Measurements from ENCODE around the gene DGAT2. TPM values are rescaled to one million over a fixed set of nuclear protein-coding genes. Genes with fewer than 3 reads are reported as not detected.

The DGAT2 gene
- total RNA-seq, 2 experiments from 2014 or later = 1.4 to 1.5 TPM

- Mint-ChIP-seq H3K27me3 (no peaks in the 10 kb centered on the region), H3K4me3 (no peak overlapping the region), H3K4me1 (peaks cover 1% of the 10 kb centered on the region), H3K36me3 (ENCODE audit: low read depth) (no peaks in the 10 kb centered on the region), H3K9me3 (ENCODE audit: low read depth) (no peaks in the 10 kb centered on the region), H3K27ac (no peak overlapping the region)
- POLR2A ChIA-PET = no interaction called here
- intact Hi-C loops (cut with DNase I, micrococcal nuclease) = no loop called here
- CTCF ChIA-PET = interaction anchor here (0.9 kb wide), 1 partner anchor 19 kb away, joined by 3 read pairs; no protein-coding TSS in a partner anchor
- DNase-seq = no peak
- no peak for ATAC-seq
Measured at GRCh38 chr11:75796091-75796435, 27.5 kb downstream of the DGAT2 start.

- H3K27ac Mint-ChIP-seq = no peak overlapping the region
- ATAC-seq = no peak
- intact Hi-C loops (cut with DNase I, micrococcal nuclease) = no loop called here
- no peaks in the 10 kb centered on the region for H3K36me3 Mint-ChIP-seq (ENCODE audit: low read depth)
- CTCF ChIA-PET = no interaction called here
- peaks cover 10% of the 10 kb centered on the region for H3K4me1 Mint-ChIP-seq
- no peak overlapping the region for H3K4me3 Mint-ChIP-seq
- POLR2A ChIA-PET = no interaction called here
- no peak for DNase-seq
- no peaks in the 10 kb centered on the region for H3K9me3 Mint-ChIP-seq (ENCODE audit: low read depth)
- H3K27me3 Mint-ChIP-seq = no peaks in the 10 kb centered on the region
Measured at GRCh38 chr11:75797116-75797515, 28.5 kb downstream of the DGAT2 start.

- ChIA-PET CTCF (interaction anchor here (1.0 kb wide), 1 partner anchor 71 kb away, joined by 3 read pairs; no protein-coding TSS in a partner anchor), POLR2A (no interaction called here)
- intact Hi-C loops (cut with DNase I, micrococcal nuclease) = no loop called here
- no peaks in the 10 kb centered on the region for H3K36me3 Mint-ChIP-seq (ENCODE audit: low read depth)
- peaks cover 10% of the 10 kb centered on the region for H3K4me1 Mint-ChIP-seq
- no peaks in the 10 kb centered on the region for H3K9me3 Mint-ChIP-seq (ENCODE audit: low read depth)
- DNase-seq (no peak), ATAC-seq (no peak)
- no peak overlapping the region for H3K4me3 Mint-ChIP-seq
- H3K27me3 Mint-ChIP-seq = no peaks in the 10 kb centered on the region
- no peak overlapping the region for H3K27ac Mint-ChIP-seq
Measured at GRCh38 chr11:75797792-75798191, 29.2 kb downstream of the DGAT2 start.

GRCh38 chr11:75800136-75800675 is 31.6 kb downstream of the DGAT2 start:
- CTCF ChIA-PET = interaction anchor here (1.3 to 4.3 kb wide), 3 partner anchors 13 to 94 kb away, joined by 5 to 79 read pairs (median 8); no protein-coding TSS in a partner anchor

GRCh38 chr11:75800728-75801361 is 32.3 kb downstream of the DGAT2 start:
- ChIA-PET POLR2A (no interaction called here), CTCF (interaction anchor here (0.9 to 4.3 kb wide), 6 partner anchors 12 to 351 kb away, joined by 3 to 79 read pairs (median 13); partner anchors contain the start of gene UVRAG)
- H3K27me3 Mint-ChIP-seq = no peaks in the 10 kb centered on the region
- DNase-seq = no peak
- no peaks in the 10 kb centered on the region for H3K36me3 Mint-ChIP-seq (ENCODE audit: low read depth)
- H3K9me3 Mint-ChIP-seq (ENCODE audit: low read depth) = no peaks in the 10 kb centered on the region
- no peak overlapping the region for H3K4me3 Mint-ChIP-seq
- intact Hi-C loops (cut with DNase I, micrococcal nuclease) = loop anchor here in 1 of 2 experiments (5.0 kb wide), 1 partner anchor 351 kb away; no protein-coding TSS in a partner anchor
- no peak for ATAC-seq
- no peak overlapping the region for H3K27ac Mint-ChIP-seq
- peaks cover 10% of the 10 kb centered on the region for H3K4me1 Mint-ChIP-seq

More at GRCh38 chr11:75800136-75800675, 31.6 kb downstream of the DGAT2 start:
- DNase-seq = no peak
- H3K4me3 Mint-ChIP-seq = no peak overlapping the region
- no peak overlapping the region for H3K27ac Mint-ChIP-seq
- no peaks in the 10 kb centered on the region for H3K9me3 Mint-ChIP-seq (ENCODE audit: low read depth)
- intact Hi-C loops (cut with DNase I, micrococcal nuclease) = loop anchor here in 1 of 2 experiments (5.0 kb wide), 1 partner anchor 352 kb away; no protein-coding TSS in a partner anchor
- no peaks in the 10 kb centered on the region for H3K36me3 Mint-ChIP-seq (ENCODE audit: low read depth)
- ATAC-seq = no peak
- POLR2A ChIA-PET = no interaction called here
- peaks cover 10% of the 10 kb centered on the region for H3K4me1 Mint-ChIP-seq
- H3K27me3 Mint-ChIP-seq = no peaks in the 10 kb centered on the region

GRCh38 chr11:75801362-75802020 is 32.9 kb downstream of the DGAT2 start:
- Mint-ChIP-seq H3K9me3 (ENCODE audit: low read depth) (no peaks in the 10 kb centered on the region), H3K27ac (no peak overlapping the region), H3K4me1 (peaks cover 10% of the 10 kb centered on the region), H3K27me3 (no peaks in the 10 kb centered on the region), H3K4me3 (no peak overlapping the region), H3K36me3 (ENCODE audit: low read depth) (no peaks in the 10 kb centered on the region)
- intact Hi-C loops (cut with DNase I, micrococcal nuclease) = loop anchor here (2.0 to 5.0 kb wide), 2 partner anchors 351 to 517 kb away; no protein-coding TSS in a partner anchor
- DNase-seq (no peak), ATAC-seq (peak; percentile 50)
- POLR2A ChIA-PET = no interaction called here
- CTCF ChIA-PET = interaction anchor here (0.6 to 4.3 kb wide), 13 partner anchors 9 to 1518 kb away, joined by 3 to 79 read pairs (median 5); partner anchors contain the start of genes DGAT2 and UVRAG

- POLR2A ChIA-PET = no interaction called here
Measured at GRCh38 chr11:75802021-75802912, 33.7 kb downstream of the DGAT2 start.

GRCh38 chr11:75802913-75803820 is 34.6 kb downstream of the DGAT2 start:
- intact Hi-C loops (cut with DNase I, micrococcal nuclease) = loop anchor here (1.0 to 5.0 kb wide), 4 partner anchors 64 to 516 kb away; no protein-coding TSS in a partner anchor
- no peaks in the 10 kb centered on the region for H3K9me3 Mint-ChIP-seq (ENCODE audit: low read depth)
- POLR2A ChIA-PET = no interaction called here

More at GRCh38 chr11:75802021-75802912, 33.7 kb downstream of the DGAT2 start:
- CTCF ChIA-PET = interaction anchor here (0.6 to 4.3 kb wide), 24 partner anchors 8 to 1519 kb away, joined by 3 to 79 read pairs (median 4); partner anchors contain the start of genes DGAT2 and UVRAG
- intact Hi-C loops (cut with DNase I, micrococcal nuclease) = loop anchor here (2.0 to 5.0 kb wide), 2 partner anchors 350 to 517 kb away; no protein-coding TSS in a partner anchor
- ATAC-seq (no peak), DNase-seq (no peak)
- Mint-ChIP-seq H3K9me3 (ENCODE audit: low read depth) (no peaks in the 10 kb centered on the region), H3K36me3 (ENCODE audit: low read depth) (no peaks in the 10 kb centered on the region), H3K27me3 (no peaks in the 10 kb centered on the region), H3K4me3 (no peak overlapping the region), H3K27ac (no peak overlapping the region), H3K4me1 (peaks cover 10% of the 10 kb centered on the region)

GRCh38 chr11:75809111-75809510 is 40.5 kb downstream of the DGAT2 start:
- no peaks in the 10 kb centered on the region for H3K9me3 Mint-ChIP-seq (ENCODE audit: low read depth)
- intact Hi-C loops (cut with DNase I, micrococcal nuclease) = no loop called here
- H3K36me3 Mint-ChIP-seq (ENCODE audit: low read depth) = no peaks in the 10 kb centered on the region
- no peak overlapping the region for H3K4me3 Mint-ChIP-seq
- H3K27me3 Mint-ChIP-seq = no peaks in the 10 kb centered on the region
- CTCF ChIA-PET = no interaction called here
- no peak overlapping the region for H3K27ac Mint-ChIP-seq
- DNase-seq = no peak
- no peak for ATAC-seq
- H3K4me1 Mint-ChIP-seq = peaks cover 9% of the 10 kb centered on the region
- POLR2A ChIA-PET = no interaction called here

More at GRCh38 chr11:75802913-75803820, 34.6 kb downstream of the DGAT2 start:
- H3K4me1 Mint-ChIP-seq = peaks cover 10% of the 10 kb centered on the region
- ATAC-seq = peak; percentile 92
- no peaks in the 10 kb centered on the region for H3K27me3 Mint-ChIP-seq
- H3K36me3 Mint-ChIP-seq (ENCODE audit: low read depth) = no peaks in the 10 kb centered on the region
- no peak overlapping the region for H3K4me3 Mint-ChIP-seq
- DNase-seq = peak; percentile 84
- CTCF ChIA-PET = interaction anchor here (0.7 to 4.3 kb wide), 22 partner anchors 9 to 456 kb away, joined by 3 to 79 read pairs (median 4); partner anchors contain the start of genes DGAT2 and UVRAG
- H3K27ac Mint-ChIP-seq = no peak overlapping the region

- no peak for ATAC-seq
- POLR2A ChIA-PET = no interaction called here
- intact Hi-C loops (cut with DNase I, micrococcal nuclease) = loop anchor here in 1 of 2 experiments (10.0 kb wide), 1 partner anchor 575 kb away; the partner anchor contains the start of genes GVQW3 and THAP12
Measured at GRCh38 chr11:75809991-75810390, 41.4 kb downstream of the DGAT2 start.

More at GRCh38 chr11:75809991-75810390, 41.4 kb downstream of the DGAT2 start:
- H3K36me3 Mint-ChIP-seq (ENCODE audit: low read depth) = no peaks in the 10 kb centered on the region
- H3K27me3 Mint-ChIP-seq = no peaks in the 10 kb centered on the region
- no peak overlapping the region for H3K27ac Mint-ChIP-seq
- H3K9me3 Mint-ChIP-seq (ENCODE audit: low read depth) = no peaks in the 10 kb centered on the region
- no peak for DNase-seq
- no peak overlapping the region for H3K4me3 Mint-ChIP-seq
- CTCF ChIA-PET = interaction anchor here (1.2 to 2.1 kb wide), 2 partner anchors 8 to 58 kb away, joined by 3 to 6 read pairs; no protein-coding TSS in a partner anchor
- H3K4me1 Mint-ChIP-seq = peaks cover 9% of the 10 kb centered on the region
